SK-N-SH treated with all-trans-retinoic acid at 6 μM for 48 hours (cell line): ENCODE measurements around the gene CEP128.

Source experiments
- ATAC-seq: fragments of 200-7000 bp; cut with Tn5 transposase; 3 replicates; pipeline ENCODE4 v1.9.1; 2020; ENCODE audit warnings: mild to moderate bottlenecking, moderate library complexity
- ARNTL ChIP-seq: fragments of 450-650 bp; formaldehyde crosslinking; IDR thresholded peaks from 2 replicates; pipeline ENCODE4 v1.5.0; 2020; ENCODE audit warnings: low read depth, mild to moderate bottlenecking, moderate library complexity, borderline replicate concordance
- BACH2 ChIP-seq: fragments of 250-450 bp; sonication (Bioruptor Pico); IDR thresholded peaks from 2 replicates; pipeline ENCODE4 v1.9.0; 2021; ENCODE audit warnings: mild to moderate bottlenecking, borderline replicate concordance
- CSDC2 ChIP-seq: fragments of 250-450 bp; sonication (Bioruptor Pico); IDR thresholded peaks from 2 replicates; pipeline ENCODE4 v1.5.0; 2020; ENCODE audit warnings: mild to moderate bottlenecking, moderate library complexity
- ESRRG ChIP-seq: fragments of 250-450 bp; sonication (Bioruptor Pico); IDR thresholded peaks from 2 replicates; pipeline ENCODE4 v1.6.1; 2021; ENCODE audit warnings: mild to moderate bottlenecking
- GLIS3 ChIP-seq: fragments of 250-450 bp; sonication (Bioruptor Pico); IDR thresholded peaks from 2 replicates; pipeline ENCODE4 v1.5.0; 2020; ENCODE audit warnings: mild to moderate bottlenecking, moderate library complexity
- OSR1 ChIP-seq: fragments of 250-450 bp; sonication (Bioruptor Pico); IDR thresholded peaks from 2 replicates; pipeline ENCODE4 v1.8.0; 2022; ENCODE audit warnings: moderate library complexity, mild to moderate bottlenecking, inconsistent platforms
- RARB ChIP-seq: fragments of 250-450 bp; sonication (Bioruptor Pico); IDR thresholded peaks from 2 replicates; pipeline ENCODE4 v1.8.0; 2021; ENCODE audit warnings: mild to moderate bottlenecking, moderate library complexity
- SNAI2 ChIP-seq: fragments of 250-450 bp; sonication (Bioruptor Pico); IDR thresholded peaks from 2 replicates; pipeline ENCODE4 v1.5.0; 2020; ENCODE audit warnings: mild to moderate bottlenecking, moderate library complexity
- TCF4 ChIP-seq: fragments of 250-450 bp; sonication (Bioruptor Pico); IDR thresholded peaks from 2 replicates; pipeline ENCODE4 v1.8.0; 2021; ENCODE audit warnings: mild to moderate bottlenecking, moderate library complexity, borderline replicate concordance
- ZC3H10 ChIP-seq: fragments of 250-450 bp; sonication (Bioruptor Pico); IDR thresholded peaks from 2 replicates; pipeline ENCODE4 v1.5.1; 2021; ENCODE audit warnings: mild to moderate bottlenecking, moderate library complexity
- ZFP3 ChIP-seq: fragments of 250-450 bp; sonication (Bioruptor Pico); IDR thresholded peaks from 2 replicates; pipeline ENCODE4 v1.5.0; 2020; ENCODE audit warnings: mild to moderate bottlenecking, moderate library complexity
- ZFP30 ChIP-seq: fragments of 450-650 bp; formaldehyde crosslinking; IDR thresholded peaks from 2 replicates; pipeline ENCODE4 v1.5.0; 2022; ENCODE audit warnings: mild to moderate bottlenecking, moderate library complexity
- ZNF565 ChIP-seq: fragments of 450-650 bp; formaldehyde crosslinking; conservative IDR thresholded peaks from 2 replicates; pipeline ENCODE4 v1.5.0; 2020; ENCODE audit warnings: low read depth, mild to moderate bottlenecking, moderate library complexity
- ZNF70 ChIP-seq: fragments of 450-650 bp; formaldehyde crosslinking; IDR thresholded peaks from 2 replicates; pipeline ENCODE4 v1.5.0; 2020; ENCODE audit warnings: mild to moderate bottlenecking, moderate library complexity
- ZNF8 ChIP-seq: fragments of 450-650 bp; formaldehyde crosslinking; IDR thresholded peaks from 2 replicates; pipeline ENCODE4 v1.5.0; 2020; ENCODE audit warnings: mild to moderate bottlenecking, moderate library complexity
- TF ChIP-seq, protein P1 (sequence below): fragments of 250-450 bp; sonication (Bioruptor Pico); IDR thresholded peaks from 2 replicates; pipeline ENCODE4 v1.5.1; 2021; ENCODE audit warnings: mild to moderate bottlenecking, moderate library complexity
- TF ChIP-seq, protein P2 (sequence below): fragments of 250-450 bp; sonication (Bioruptor Pico); IDR thresholded peaks from 2 replicates; pipeline ENCODE4 v1.5.1; 2020; ENCODE audit warnings: low read depth, mild to moderate bottlenecking, moderate library complexity
- TF ChIP-seq, protein P3 (sequence below): fragments of 250-450 bp; sonication (Bioruptor Pico); IDR thresholded peaks from 2 replicates; pipeline ENCODE4 v1.8.0; 2021; ENCODE audit warnings: low read depth, mild to moderate bottlenecking, moderate library complexity, borderline replicate concordance
- TF ChIP-seq, protein P4 (sequence below): fragments of 250-450 bp; sonication (Bioruptor Pico); IDR thresholded peaks from 2 replicates; pipeline ENCODE4 v1.5.0; 2020; ENCODE audit warnings: mild to moderate bottlenecking, moderate library complexity

Gene CEP128

DNA sequence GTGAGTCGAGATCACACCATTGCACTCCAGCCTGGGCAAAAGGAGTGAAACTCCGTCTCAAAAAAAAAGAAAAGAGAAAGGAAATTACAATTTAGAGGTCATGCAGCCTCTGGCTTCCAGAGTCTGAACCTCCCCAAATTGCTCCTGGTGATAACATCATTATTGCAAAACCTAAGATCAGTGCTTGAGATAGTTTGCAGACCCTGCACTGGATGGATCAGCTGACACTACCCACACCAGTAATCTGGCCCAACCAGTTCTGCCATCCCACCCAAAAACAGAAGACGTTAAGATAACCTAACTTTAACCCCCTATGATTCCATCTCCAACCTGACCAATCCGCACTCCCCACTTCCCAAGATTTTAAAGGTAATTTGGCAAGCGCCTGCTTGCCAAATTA lies 376.5 kb downstream of the CEP128 start:
- TF ChIP-seq CSDC2 (CRISPR knock-in tag) (no peak), RARB (CRISPR knock-in tag) (no peak), SNAI2 (no peak), OSR1 (CRISPR knock-in tag) (no peak), ZC3H10 (CRISPR knock-in tag) (no peak), ESRRG (CRISPR knock-in tag) (no peak), ZFP30 (CRISPR knock-in tag) (no peak), GLIS3 (CRISPR knock-in tag) (no peak), ZNF8 (CRISPR knock-in tag) (no peak)
- TF ChIP-seq, protein P1, sequence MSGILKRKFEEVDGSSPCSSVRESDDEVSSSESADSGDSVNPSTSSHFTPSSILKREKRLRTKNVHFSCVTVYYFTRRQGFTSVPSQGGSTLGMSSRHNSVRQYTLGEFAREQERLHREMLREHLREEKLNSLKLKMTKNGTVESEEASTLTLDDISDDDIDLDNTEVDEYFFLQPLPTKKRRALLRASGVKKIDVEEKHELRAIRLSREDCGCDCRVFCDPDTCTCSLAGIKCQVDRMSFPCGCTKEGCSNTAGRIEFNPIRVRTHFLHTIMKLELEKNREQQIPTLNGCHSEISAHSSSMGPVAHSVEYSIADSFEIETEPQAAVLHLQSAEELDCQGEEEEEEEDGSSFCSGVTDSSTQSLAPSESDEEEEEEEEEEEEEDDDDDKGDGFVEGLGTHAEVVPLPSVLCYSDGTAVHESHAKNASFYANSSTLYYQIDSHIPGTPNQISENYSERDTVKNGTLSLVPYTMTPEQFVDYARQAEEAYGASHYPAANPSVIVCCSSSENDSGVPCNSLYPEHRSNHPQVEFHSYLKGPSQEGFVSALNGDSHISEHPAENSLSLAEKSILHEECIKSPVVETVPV (CRISPR knock-in tag): no peak
- TF ChIP-seq, protein P2, sequence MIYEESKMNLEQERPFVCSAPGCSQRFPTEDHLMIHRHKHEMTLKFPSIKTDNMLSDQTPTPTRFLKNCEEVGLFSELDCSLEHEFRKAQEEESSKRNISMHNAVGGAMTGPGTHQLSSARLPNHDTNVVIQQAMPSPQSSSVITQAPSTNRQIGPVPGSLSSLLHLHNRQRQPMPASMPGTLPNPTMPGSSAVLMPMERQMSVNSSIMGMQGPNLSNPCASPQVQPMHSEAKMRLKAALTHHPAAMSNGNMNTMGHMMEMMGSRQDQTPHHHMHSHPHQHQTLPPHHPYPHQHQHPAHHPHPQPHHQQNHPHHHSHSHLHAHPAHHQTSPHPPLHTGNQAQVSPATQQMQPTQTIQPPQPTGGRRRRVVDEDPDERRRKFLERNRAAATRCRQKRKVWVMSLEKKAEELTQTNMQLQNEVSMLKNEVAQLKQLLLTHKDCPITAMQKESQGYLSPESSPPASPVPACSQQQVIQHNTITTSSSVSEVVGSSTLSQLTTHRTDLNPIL: no peak
- TF ChIP-seq, protein P3, sequence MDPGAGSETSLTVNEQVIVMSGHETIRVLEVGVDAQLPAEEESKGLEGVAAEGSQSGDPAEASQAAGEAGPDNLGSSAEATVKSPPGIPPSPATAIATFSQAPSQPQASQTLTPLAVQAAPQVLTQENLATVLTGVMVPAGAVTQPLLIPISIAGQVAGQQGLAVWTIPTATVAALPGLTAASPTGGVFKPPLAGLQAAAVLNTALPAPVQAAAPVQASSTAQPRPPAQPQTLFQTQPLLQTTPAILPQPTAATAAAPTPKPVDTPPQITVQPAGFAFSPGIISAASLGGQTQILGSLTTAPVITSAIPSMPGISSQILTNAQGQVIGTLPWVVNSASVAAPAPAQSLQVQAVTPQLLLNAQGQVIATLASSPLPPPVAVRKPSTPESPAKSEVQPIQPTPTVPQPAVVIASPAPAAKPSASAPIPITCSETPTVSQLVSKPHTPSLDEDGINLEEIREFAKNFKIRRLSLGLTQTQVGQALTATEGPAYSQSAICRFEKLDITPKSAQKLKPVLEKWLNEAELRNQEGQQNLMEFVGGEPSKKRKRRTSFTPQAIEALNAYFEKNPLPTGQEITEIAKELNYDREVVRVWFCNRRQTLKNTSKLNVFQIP (CRISPR knock-in tag): no peak
- ATAC-seq: no peak

DNA sequence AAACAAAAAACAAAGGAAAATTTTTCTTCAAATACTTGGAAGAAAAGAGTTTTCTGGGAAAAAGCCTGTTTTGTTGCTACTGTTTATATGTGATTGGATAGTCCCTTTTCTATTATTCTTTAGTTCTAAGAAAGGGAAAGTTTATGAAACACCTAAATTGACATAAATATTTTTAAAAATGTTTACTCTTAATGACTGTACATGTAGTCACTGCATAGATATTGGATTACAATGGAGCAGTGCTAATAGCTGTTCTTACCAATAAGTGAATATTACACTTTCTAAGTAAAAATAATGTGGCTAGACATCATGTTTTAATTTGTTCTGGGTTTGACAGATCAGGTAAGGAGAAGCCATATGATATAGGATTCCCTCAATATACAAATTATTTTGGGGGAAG lies 377.5 kb downstream of the CEP128 start:
- ATAC-seq: no peak
- TF ChIP-seq BACH2: no peak
- TF ChIP-seq, protein P1 (CRISPR knock-in tag): no peak

DNA sequence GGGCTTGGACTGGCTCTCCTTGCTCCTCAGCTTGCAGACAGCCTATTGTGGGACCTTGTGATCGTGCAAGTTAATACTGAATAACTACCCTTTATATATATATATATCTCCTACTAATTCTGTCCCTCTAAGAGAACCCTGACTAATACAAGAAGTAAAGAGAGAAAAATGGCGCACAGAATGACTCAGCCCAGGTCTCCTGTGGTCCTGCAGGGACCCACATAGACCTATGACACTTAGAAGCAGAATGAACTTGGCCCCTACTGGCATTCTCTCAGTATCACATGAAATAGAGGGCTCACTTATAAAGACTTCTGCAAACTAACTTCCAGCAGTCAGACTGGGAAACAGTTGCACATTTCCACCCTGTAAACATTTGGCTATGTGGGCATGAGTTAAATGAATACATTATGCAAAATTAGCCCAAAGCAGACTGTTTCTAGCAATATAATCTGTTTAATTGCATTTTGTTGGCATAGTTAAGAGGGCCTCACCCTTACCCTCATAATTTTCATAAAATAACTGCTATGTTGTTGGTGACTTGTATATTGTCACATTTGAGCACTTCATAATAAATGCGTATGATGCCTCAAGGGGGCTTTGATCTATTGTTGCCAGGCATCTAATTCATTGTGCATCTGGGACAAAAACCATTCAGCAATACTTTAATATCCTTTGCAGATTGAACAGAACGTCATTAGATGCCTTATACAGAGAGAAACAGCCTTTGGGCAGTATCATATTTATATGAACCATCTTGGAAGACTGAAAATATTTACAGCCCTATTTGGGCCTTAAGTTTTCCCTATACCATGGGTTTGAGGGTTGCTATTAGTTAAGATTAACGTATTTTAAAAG lies 380.5 kb downstream of the CEP128 start:
- no peak for TF ChIP-seq ZC3H10 (CRISPR knock-in tag)
- TF ChIP-seq BACH2: no peak
- TF ChIP-seq TCF4 (CRISPR knock-in tag): no peak
- no peak for TF ChIP-seq ZNF70
- TF ChIP-seq, protein P2: no peak
- no peak for TF ChIP-seq ZNF565 (CRISPR knock-in tag)
- TF ChIP-seq ARNTL (CRISPR knock-in tag): no peak
- TF ChIP-seq ZNF8 (CRISPR knock-in tag): no peak
- TF ChIP-seq, protein P4, sequence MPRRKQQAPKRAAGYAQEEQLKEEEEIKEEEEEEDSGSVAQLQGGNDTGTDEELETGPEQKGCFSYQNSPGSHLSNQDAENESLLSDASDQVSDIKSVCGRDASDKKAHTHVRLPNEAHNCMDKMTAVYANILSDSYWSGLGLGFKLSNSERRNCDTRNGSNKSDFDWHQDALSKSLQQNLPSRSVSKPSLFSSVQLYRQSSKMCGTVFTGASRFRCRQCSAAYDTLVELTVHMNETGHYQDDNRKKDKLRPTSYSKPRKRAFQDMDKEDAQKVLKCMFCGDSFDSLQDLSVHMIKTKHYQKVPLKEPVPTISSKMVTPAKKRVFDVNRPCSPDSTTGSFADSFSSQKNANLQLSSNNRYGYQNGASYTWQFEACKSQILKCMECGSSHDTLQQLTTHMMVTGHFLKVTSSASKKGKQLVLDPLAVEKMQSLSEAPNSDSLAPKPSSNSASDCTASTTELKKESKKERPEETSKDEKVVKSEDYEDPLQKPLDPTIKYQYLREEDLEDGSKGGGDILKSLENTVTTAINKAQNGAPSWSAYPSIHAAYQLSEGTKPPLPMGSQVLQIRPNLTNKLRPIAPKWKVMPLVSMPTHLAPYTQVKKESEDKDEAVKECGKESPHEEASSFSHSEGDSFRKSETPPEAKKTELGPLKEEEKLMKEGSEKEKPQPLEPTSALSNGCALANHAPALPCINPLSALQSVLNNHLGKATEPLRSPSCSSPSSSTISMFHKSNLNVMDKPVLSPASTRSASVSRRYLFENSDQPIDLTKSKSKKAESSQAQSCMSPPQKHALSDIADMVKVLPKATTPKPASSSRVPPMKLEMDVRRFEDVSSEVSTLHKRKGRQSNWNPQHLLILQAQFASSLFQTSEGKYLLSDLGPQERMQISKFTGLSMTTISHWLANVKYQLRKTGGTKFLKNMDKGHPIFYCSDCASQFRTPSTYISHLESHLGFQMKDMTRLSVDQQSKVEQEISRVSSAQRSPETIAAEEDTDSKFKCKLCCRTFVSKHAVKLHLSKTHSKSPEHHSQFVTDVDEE (CRISPR knock-in tag): no peak
- no peak for TF ChIP-seq GLIS3 (CRISPR knock-in tag)
- TF ChIP-seq RARB (CRISPR knock-in tag): no peak
- no peak for TF ChIP-seq ZFP3 (CRISPR knock-in tag)
- TF ChIP-seq CSDC2 (CRISPR knock-in tag): no peak
- TF ChIP-seq, protein P3 (CRISPR knock-in tag): no peak
- TF ChIP-seq, protein P1 (CRISPR knock-in tag): no peak
- TF ChIP-seq, all 23 proteins: peak for 0
- no peak for ATAC-seq
